Measurements from ENCODE around the gene LIN7B. TPM values are rescaled to one million over a fixed set of nuclear protein-coding genes. Genes with fewer than 3 reads are reported as not detected.

Gene LIN7B
- total and polyA plus RNA-seq, 2 of the 8 experiments (the other 6 are each of a cell fraction or from before 2014, with no cell fraction given): 4.1 to 4.2 TPM

DNA sequence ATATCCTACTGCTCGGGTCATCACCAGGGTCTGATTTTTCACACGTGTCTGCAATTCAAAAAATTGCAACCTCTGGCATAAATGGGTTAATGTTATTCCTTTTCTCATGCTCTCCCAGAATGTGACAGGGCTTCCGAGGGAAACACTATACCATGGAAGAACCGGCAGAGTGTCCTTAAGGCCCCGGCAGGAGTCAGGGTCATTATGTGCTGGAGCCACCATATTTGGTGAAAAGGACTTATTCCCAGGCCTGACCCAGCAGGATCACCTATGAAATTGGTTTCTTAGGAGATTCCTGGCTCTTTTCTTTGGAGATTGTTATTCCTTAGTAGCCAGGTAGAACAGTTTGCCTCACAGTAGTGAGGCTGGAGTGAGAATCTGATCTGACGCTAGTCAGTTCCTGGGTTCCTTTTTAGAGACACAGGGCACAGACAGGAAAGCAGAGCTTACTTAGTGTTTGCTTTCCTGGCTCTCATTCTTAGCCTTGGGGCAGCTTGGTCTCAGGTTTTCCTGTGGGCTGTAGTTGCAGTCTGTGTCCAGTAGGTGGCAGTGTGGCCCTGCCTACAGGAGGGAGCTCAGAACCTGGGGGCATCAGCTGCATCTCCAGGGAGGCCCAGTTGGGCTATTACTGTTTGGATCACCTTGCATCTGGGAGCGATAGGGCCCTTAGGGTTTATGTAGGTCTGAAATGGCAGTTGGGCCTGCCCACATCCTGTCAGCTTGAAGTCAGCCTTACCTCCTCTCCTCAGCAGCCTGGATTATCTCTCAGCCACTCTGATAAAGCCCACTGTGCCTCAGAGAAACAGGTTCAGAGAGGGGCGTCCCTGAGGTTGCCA is 16.5 kb upstream of the LIN7B start:
- no peak overlapping the region for H2AFZ ChIP-seq (ENCODE audit: low read length)
- 79% methylated on average over 8 of the region's 8 CpGs; no CpG with 5 or more reads in 1 of the 2 experiments for WGBS, 2 experiments (ENCODE audit: extremely low coverage in 1 of 2, insufficient coverage in 1 of 2, insufficient read length in 1 of 2, insufficient replicate concordance in 2 of 2, low coverage in 1 of 2, low lambda C conversion rate in 2 of 2, missing lambda C conversion rate in 1 of 2)
- H3K9me3 ChIP-seq (ENCODE audit: insufficient read depth in 2 of 2, low read depth in 1 of 2, low read length in 1 of 2): no peaks in the 10 kb centered on the region
- no peak overlapping the region for H2BK12ac ChIP-seq (ENCODE audit: low read depth, low read length)
- CTCF ChIA-PET (ENCODE audit: partially characterized antibody): interaction anchor here (0.7 to 3.8 kb wide), 45 partner anchors 8 to 165 kb away, joined by 3 to 38 read pairs (median 6); partner anchors contain the start of genes GYS1, HRC, KCNA7 and LIN7B
- no peak overlapping the region for H4K8ac ChIP-seq (ENCODE audit: extremely low read depth, insufficient read depth, low read length)
- H4K5ac ChIP-seq (ENCODE audit: insufficient read length, low read depth, low read length): no peak overlapping the region
- no peak overlapping the region for H3K23ac ChIP-seq (ENCODE audit: insufficient read length)
- no peaks in the 10 kb centered on the region for H3K27me3 ChIP-seq (replicated peaks in 1 of 4; ENCODE audit: control insufficient read depth in 3 of 4, extremely low read depth in 1 of 4, insufficient read depth in 3 of 4, low read length in 3 of 4)
- no peak overlapping the region for H2BK120ac ChIP-seq (replicated peaks; ENCODE audit: low read depth, low read length)
- H3K56ac ChIP-seq (replicated peaks; ENCODE audit: insufficient read length, low read depth, low read length): no peak overlapping the region
- H3K18ac ChIP-seq (ENCODE audit: extremely low read depth, low read length): no peak overlapping the region
- peaks cover 17% of the 10 kb centered on the region for H3K79me1 ChIP-seq (ENCODE audit: low read depth, low read length)
- H3K14ac ChIP-seq (ENCODE audit: insufficient read length): no peak overlapping the region
- no peak overlapping the region for H2BK15ac ChIP-seq (ENCODE audit: low read length)
- DNase-seq (ENCODE audit: low read depth in 1 of 2, low spot score in 2 of 2) (peak; percentile 66 to 90), FAIRE-seq (peak; percentile 94)
- H3K79me2 ChIP-seq (ENCODE audit: control insufficient read depth in 1 of 2, insufficient read depth in 2 of 2, low read length in 2 of 2): peaks cover 0 to 40% of the 10 kb centered on the region in 2 experiments; a peak in 2 of 4 replicates
- no peak overlapping the region for H3K9ac ChIP-seq (replicated peaks in 1 of 4; ENCODE audit: extremely low read depth in 1 of 4, low read depth in 3 of 4, low read length in 3 of 4)
- POLR2A ChIA-PET (ENCODE audit: partially characterized antibody): interaction anchor here (0.5 to 10.1 kb wide), 12 partner anchors 9 to 126 kb away, joined by 3 to 67 read pairs (median 5); partner anchors contain the start of genes GYS1, LIN7B, PPFIA3 and RUVBL2
- no peak overlapping the region for H4K91ac ChIP-seq (replicated peaks; ENCODE audit: insufficient read length, low read length)
- H3K27ac ChIP-seq (ENCODE audit: low read depth, low read length): peak overlapping the region; percentile 21; the same call in 1 of the 2 replicates
- no peak overlapping the region for H3K4me3 ChIP-seq (ENCODE audit: extremely low read depth in 1 of 4, insufficient read depth in 2 of 4, low read depth in 3 of 4, low read length in 4 of 4)
- no peaks in the 10 kb centered on the region for H3K4me1 ChIP-seq (replicated peaks in 1 of 4; ENCODE audit: control insufficient read depth in 3 of 4, insufficient read depth in 4 of 4, low read length in 3 of 4)
- H3K36me3 ChIP-seq (ENCODE audit: control insufficient read depth in 2 of 4, insufficient read depth in 4 of 4, low read length in 3 of 4): peaks cover 32 to 66% (median 56%) of the 10 kb centered on the region in 4 experiments
- no peaks in the 10 kb centered on the region for H3K23me2 ChIP-seq (ENCODE audit: low read depth, low read length)
- H2BK5ac ChIP-seq (ENCODE audit: low read depth, low read length): no peak overlapping the region
- no peak overlapping the region for H2AK5ac ChIP-seq (ENCODE audit: low read depth, low read length)
- H4K20me1 ChIP-seq (replicated peaks in 1 of 2; ENCODE audit: control insufficient read depth in 1 of 2, insufficient read depth in 2 of 2, low read length in 2 of 2): peaks cover 15 to 27% of the 10 kb centered on the region in 2 experiments
- no peak overlapping the region for H3K4ac ChIP-seq (replicated peaks; ENCODE audit: insufficient read length, low read depth, low read length)
- no peak overlapping the region for H3K4me2 ChIP-seq (ENCODE audit: insufficient read depth in 1 of 2, low read depth in 2 of 2, low read length in 2 of 2)
- H2BK20ac ChIP-seq (ENCODE audit: low read length): no peak overlapping the region
- peak; percentile 88 to 95 for TF ChIP-seq RAD21 (IDR thresholded peaks at IDR 0.05 in 1 of 2, conservative IDR thresholded peaks at IDR 0.05 in 1 of 2; ENCODE audit: low read depth in 2 of 2, low read length in 2 of 2)
- no peak for TF ChIP-seq TCF12 (IDR thresholded peaks at IDR 0.05; ENCODE audit: low read depth, low read length)
- no peak for TF ChIP-seq EZH2 (IDR thresholded peaks at IDR 0.05; ENCODE audit: low read depth, low read length, severe bottlenecking)
- TF ChIP-seq SP4 (IDR thresholded peaks at IDR 0.05; ENCODE audit: low read length): no peak
- TF ChIP-seq RBBP5 (IDR thresholded peaks at IDR 0.05; ENCODE audit: borderline replicate concordance, low read depth, low read length): no peak
- no peak for TF ChIP-seq CBX5 (IDR thresholded peaks at IDR 0.05; ENCODE audit: low read depth, low read length)
- TF ChIP-seq BACH1 (IDR thresholded peaks at IDR 0.05; ENCODE audit: low read length): no peak
- no peak for TF ChIP-seq SUZ12 (IDR thresholded peaks at IDR 0.05; ENCODE audit: low read length)
- no peak for TF ChIP-seq KDM5A (IDR thresholded peaks at IDR 0.05; ENCODE audit: low read length)
- TF ChIP-seq RFX5 (IDR thresholded peaks at IDR 0.05; ENCODE audit: borderline replicate concordance, low read depth, low read length): no peak
